HG03159 (cell line): ENCODE data around the gene CHID1.

Experiments
- ATAC-seq: cut with Tn5 transposase; IDR thresholded peaks from one replicate; pipeline ENCODE4 v1.9.1; 2021; ENCODE audit warnings: mild to moderate bottlenecking, moderate library complexity; ENCODE audit not compliant: unreplicated experiment

The CHID1 gene

GRCh38 chr11:826227-826621 is 84.4 kb downstream of the CHID1 start:
- no peak for ATAC-seq

GRCh38 chr11:825366-826226 is 85.0 kb downstream of the CHID1 start:
- no peak for ATAC-seq

- ATAC-seq: no peak
These were observed 85.7 kb downstream of the CHID1 start for GRCh38 chr11:824942-825341.

- no peak for ATAC-seq
These were observed 86.2 kb downstream of the CHID1 start for GRCh38 chr11:824292-824880.

- no peak for ATAC-seq
These were observed 86.9 kb downstream of the CHID1 start for GRCh38 chr11:823441-824291.

DNA sequence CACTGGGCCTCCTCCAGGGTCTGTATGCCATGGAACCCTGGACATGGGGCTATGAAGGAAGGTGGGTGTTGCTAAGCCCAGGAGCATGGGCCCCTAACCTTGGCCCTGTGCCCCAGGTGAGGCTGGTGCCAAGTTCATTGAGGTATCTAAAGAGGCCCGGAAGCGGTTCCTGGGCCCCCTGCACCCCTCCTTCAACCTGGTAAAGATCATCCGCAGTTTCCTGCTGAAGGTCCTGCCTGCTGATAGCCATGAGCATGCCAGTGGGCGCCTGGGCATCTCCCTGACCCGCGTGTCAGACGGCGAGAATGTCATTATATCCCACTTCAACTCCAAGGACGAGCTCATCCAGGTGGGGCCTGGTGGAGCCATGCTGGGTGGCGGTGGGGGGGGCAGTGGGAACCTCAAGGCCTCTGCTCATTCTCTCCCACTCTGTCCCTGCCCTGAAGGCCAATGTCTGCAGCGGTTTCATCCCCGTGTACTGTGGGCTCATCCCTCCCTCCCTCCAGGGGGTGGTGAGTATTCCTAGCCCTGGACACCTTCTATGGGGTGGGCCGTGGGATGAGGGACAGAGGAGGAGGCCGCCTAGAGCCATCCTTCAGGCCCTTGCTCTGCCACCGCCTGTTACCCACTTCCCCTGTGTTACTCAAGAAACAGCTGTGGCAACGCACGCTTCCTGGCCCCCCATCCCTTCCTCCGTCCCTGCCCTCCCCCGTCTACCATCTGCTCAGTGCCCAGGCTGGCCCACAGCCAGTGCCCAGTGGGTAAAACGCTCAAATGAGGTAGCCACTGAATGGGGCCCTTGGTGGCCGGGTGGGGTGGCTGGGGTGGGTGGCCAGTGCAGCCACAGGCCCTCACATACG is 88.9 kb downstream of the CHID1 start:
- ATAC-seq: no peak

DNA sequence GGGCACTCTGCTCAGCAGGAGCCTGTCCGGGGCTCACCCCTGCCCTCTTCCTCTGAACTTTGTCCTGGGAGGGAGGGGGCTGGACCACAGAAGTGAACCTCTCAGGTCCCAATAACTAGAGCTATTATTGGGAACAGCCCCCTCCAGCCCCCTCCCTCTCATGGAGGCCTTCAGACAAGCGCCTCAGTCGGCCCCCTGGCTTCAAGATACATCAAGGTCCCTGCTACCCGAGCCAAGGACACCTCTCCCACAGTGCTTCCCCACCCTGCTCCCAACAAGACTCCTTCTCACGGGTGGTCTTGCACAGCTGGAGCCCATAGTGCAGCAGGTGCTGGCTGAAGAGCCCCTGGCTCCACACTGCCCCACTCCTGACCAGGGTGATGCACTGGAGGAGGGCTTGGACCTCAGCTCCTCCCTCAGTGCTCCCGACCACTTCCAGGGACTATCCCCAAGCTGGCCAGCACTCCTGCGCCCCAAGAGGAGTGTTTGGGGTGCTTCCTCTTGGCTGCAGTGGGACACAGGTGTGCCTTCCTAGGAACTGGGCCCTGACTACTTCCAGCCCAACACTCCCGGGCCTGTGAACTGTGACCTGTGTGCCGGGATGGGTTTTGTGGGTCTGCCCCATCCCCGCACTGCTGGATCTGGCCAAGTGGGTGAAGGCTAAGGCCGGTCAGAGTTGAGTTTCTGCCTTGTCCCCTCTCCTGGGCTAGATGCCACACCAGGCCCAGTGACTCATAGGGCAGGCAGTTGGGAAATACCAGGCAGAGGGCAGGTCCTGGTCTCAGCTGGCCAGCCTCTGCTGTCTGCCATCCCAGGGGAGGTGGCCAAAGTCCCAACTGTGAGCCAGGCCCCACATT is 89.7 kb downstream of the CHID1 start:
- ATAC-seq: no peak

GRCh38 chr11:819943-820649 is 90.5 kb downstream of the CHID1 start:
- ATAC-seq: peak; percentile 60

DNA sequence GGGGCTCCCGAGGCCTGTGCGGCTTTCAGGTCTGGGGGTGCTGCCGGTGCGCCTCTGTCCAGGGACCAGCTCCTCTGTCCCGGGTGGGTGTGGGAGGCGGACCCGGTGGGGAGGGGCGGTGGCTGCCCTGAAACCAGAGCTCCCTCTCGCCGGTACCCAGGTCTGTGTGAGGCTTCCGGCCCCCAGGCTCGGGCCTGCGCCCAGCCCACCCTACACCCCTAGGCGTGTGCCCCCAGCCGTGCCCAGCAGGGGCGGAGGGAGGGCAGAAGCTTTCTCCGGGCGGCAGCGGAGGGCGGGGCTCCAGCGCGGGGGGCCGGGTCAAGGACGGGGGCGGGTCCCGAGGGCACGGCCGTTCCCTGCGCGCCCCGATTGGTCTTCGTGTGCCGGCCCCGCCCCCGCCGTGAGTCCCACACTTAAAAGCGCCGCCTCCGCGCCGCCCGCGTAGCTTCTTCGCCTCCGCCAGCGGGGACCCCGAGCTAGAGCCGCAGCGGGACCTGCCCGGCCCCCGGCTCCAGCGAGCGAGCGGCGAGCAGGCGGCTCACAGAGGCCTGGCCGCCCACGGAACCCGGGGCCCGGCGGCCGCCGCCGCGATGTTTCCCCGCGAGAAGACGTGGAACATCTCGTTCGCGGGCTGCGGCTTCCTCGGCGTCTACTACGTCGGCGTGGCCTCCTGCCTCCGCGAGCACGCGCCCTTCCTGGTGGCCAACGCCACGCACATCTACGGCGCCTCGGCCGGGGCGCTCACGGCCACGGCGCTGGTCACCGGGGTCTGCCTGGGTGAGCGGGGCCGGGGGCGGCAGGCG is 91.3 kb downstream of the CHID1 start:
- ATAC-seq: peak; percentile 54

DNA sequence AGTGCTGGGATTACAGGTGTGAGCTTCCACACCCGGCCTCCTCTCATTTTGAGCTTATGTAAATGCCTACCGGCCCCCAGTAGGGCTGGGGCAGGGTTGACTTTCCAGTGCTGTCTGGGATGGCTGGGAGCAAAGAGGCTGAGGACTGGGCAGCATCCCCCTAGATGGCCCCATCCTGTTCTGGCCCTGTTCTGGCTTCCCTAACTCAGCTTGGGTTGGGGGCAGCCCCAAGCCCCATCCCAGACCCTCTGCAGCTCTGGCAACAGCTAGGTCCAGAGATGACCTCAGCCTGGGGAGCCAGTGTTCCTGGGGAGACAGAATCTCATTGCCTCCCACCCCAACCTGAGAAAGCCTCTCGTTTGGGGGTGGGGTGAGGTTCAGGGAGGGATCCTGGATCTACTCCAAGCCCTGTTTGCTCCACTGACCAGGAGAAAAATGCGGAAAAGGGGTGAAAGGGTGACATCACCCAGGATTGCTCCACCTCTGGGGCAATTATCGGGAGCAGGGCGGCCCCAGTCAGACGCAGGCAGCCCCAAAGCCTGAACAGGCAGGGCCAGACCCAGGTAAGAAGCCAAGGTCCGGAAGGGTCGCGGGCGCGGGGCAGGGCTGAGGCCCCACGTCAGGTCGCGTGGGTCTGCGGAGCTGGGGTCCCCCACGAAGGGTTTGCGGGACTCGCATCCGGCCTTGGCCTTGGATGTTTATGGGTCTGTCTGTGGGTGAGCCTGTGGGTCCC is 92.0 kb downstream of the CHID1 start, which contains the start of gene PNPLA2:
PNPLA2 (plus strand) TSS at position 519 of the 733 bp plus-strand sequence. CDS start 805 bp downstream, outside the sequence.
- no peak for ATAC-seq
